NCI-H1930 (cell line): Measurements from ENCODE around the gene DNASE1L2.
A peak's percentile ranks its signal among the peaks of the same experiment; 100 is the strongest.

Experiments used
- DNase-seq, 2 experiments: peaks; one replicate each; lab custom pipeline; 2025; lab: John Stamatoyannopoulos, UW

The DNASE1L2 gene, protein sequence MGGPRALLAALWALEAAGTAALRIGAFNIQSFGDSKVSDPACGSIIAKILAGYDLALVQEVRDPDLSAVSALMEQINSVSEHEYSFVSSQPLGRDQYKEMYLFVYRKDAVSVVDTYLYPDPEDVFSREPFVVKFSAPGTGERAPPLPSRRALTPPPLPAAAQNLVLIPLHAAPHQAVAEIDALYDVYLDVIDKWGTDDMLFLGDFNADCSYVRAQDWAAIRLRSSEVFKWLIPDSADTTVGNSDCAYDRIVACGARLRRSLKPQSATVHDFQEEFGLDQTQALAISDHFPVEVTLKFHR

DNA sequence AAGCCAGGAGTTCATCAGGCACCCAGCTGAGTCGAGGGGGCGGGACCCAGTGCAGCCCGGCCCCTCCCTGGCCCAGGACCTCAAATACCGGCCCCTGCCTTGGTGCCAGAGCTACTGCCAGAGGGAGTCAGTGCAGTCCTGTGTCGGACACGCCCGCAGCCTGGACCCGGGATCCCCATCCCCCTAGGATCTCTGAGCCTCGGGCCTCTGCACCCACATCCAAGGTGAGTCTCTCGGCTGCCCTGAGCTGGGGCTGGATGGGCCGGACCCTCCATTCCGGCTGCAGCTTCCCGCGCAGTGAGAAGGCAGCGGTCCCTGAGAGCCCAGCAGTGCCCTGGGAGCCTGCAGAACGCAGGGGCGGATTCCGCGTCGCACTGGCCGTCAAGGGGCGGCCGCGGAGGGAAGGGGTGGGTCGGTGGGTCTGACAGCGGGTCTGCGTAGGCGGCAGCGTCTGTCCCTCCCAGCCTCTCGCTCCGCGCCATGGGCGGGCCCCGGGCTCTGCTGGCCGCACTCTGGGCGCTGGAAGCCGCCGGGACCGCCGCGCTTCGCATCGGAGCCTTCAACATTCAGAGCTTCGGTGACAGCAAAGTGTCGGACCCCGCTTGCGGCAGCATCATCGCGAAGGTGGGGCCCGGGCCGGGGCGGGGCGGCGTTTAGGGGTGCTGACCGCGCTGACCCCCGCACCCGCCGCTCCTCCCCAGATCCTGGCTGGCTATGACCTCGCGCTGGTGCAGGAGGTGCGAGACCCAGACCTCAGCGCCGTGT is at the start of gene DNASE1L2:
Gene DNASE1L2, plus strand, starts transcription at position 108 of the 765 bp plus-strand sequence. Its CDS starts 373 bp downstream, at position 481.
- DNase-seq = no peak

DNA sequence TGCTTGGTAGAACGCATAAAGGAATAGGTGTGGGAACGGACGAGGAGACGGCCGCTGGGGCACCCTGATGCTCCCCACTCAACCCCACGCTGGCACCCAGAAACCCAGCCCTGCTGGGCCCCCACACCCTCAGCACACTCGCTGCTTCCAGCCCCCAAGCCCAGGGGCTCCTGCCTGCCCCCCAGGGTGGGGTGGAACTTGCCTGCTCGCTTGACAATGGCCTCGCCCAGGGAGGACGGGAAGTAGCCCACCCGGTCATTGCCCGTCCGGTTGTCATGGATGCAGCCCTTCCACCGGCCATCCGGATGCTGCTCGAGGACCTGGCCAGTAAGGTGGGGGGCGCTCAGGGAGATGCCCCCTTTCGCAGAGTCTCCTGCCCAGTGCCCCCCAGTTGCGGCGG is 49.7 kb upstream of the DNASE1L2 start:
- no peak for DNase-seq

- no peak for DNase-seq
Measured at GRCh38 chr16:2187212-2187611, 49.0 kb upstream of the DNASE1L2 start.

DNA sequence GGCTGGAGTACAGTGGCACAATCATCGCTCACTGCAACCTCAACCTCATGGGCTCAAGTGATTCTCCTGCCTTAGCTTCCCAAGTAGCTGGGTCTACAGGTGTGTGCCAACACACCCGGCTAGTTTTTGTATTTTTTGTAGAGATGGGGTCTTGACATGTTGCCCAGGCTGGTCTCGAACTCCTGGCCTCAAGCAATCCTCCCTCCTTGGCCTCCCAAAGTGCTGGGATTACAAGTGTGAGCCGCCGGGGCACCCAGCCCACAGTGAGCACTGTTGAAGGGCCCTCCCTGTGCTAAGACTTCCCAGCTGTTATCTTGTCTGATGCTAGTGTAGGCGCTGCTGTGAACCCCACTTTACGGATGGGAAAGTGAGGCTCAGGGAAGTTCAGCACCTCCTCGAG is 47.8 kb upstream of the DNASE1L2 start:
- DNase-seq = no peak

GRCh38 chr16:2189252-2189893 is 46.9 kb upstream of the DNASE1L2 start:
- DNase-seq = no peak

GRCh38 chr16:2190002-2190658 is 46.1 kb upstream of the DNASE1L2 start:
- DNase-seq = no peak

DNA sequence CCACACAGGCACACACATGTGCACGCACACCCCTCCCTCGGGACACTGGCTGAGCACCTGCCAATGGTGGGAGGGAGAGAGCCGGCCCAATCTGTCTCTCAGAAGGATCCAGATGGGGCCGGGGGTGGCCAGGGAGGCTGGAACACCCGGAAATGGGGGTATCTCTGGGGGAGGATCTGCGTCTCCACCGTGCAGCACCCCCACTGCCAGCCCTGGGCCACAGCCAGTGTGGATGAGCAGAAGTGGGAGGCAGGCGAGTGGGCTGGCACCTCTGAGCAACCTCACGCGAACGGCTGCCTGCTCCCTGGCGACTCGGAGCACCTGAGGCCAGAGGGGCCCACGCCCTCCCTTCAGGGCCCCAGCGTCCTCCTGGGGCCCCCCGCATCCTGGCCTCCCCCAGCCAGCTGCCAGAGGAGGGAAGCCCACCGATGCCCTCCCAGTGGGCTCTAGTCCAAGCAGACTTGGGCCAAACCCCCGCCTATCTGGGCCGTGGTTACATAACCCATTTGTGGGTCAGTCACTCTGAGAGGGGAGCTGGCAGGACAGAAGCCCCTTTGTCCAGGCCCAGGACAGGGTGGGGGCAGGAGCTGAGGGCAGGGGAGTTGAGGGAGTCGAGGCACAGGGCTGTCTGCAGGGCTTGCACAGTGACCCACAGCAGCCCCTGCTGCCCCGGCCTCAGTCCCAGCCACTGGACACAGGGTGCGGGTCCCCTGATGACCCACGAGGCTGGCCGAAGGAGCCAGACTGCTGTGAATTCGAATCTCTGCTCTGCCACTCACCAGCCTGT is 45.4 kb upstream of the DNASE1L2 start:
- no peak for DNase-seq

- DNase-seq = no peak
Measured at GRCh38 chr16:2191446-2191706, 44.9 kb upstream of the DNASE1L2 start.

GRCh38 chr16:2194166-2194834 is 41.9 kb upstream of the DNASE1L2 start:
- DNase-seq = no peak

DNA sequence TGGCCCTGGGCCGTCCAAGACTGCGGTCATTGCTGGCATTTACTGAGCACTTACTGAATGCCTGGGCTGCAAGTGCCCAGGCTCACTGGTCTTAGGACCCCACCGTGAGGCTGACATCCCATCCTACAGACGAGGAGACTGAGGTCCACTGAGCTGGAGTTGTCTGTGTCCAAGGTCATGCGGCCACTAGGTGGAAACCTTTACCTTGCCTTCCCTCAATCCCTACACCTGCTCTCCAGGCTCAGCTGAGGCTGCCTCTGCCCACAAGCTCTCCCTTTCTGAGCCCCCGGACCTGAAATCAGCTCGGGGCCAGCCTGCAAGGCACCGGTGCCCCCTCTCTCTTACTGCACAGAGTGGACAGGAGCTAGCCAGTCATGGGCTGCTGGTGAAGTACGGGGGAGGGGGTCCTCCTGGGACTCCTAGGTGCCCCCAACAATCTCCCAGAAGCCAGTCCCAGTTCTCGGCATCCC is 41.4 kb upstream of the DNASE1L2 start:
- peak; percentile 37 to 41 for DNase-seq

GRCh38 chr16:2195322-2196161 is 40.7 kb upstream of the DNASE1L2 start:
- DNase-seq = no peak

DNA sequence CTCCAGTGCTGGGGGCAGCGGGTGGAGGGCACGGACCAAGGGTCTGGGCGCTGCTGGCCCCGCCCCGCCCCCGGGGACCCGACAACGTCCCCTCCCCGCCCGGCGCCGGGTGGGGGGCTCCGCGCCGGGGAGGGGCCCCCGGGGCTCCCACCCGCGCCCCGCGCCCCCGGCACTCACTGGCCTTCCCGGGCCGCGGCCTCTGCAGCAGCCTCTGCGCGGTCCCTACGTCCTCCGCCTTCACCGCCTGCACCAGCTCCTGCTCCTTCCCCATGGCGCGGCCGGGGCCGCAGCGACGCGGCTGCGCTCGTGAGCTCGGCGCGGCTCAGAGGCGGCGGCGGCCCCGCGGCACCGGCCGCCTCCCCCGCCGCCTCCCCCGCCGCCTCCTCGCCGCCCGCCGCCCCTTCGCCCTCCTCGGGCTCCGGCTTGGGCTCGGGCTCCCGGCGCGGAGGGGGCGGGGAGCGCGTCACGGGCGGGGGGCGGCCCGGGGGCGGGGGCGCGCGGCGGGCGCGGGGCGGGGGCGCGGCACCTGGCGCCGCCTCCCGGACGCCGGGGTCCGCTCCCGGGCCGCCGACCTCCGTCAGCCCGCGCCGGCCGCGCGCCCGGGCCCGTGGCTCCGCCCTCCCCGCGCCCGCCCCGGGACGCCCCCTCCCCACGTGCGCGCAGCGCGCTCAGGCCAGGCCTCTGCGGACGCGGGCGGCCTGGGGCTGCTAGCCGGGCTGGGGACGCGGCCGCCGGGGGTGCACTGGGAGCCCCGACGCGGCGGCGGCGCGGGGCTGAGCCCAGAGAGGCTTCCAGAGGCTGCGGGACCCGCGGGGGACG is 39.9 kb upstream of the DNASE1L2 start, which contains the start of gene CASKIN1:
Gene CASKIN1, minus strand, starts transcription at position 444 of the 819 bp plus-strand sequence. Its CDS starts 173 bp downstream, at position 271.
- peak; percentile 23 to 61 for DNase-seq

DNA sequence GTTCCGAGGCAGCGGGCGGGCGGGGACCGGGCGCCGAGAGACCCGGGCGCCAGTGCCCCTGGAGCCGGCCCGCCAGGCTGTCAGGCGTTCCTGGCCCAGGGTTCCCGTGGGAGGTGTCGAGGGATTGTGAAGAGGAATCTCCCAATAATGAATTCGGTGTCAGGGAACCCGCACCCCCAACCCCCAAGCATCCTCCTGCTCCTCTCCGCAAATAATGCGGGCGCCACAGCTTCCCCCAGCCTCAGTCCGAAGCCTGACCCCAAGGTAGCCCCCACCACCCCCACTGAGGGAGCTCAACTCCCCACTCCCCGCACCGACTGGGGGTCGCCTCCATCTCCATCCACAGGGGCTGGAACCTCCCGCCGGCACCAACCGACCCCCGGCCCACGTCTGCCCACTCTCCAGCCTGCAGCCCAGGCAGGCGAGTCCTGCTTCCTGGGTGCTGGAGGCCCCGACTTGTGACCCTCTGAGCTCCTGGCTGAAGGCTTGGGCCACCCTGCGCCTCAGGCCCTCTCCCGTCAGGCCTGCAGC is 39.2 kb upstream of the DNASE1L2 start:
- no peak for DNase-seq

- DNase-seq = no peak
Measured at GRCh38 chr16:2197765-2198164, 38.5 kb upstream of the DNASE1L2 start.

- no peak for DNase-seq
Measured at GRCh38 chr16:2198283-2198682, 38.0 kb upstream of the DNASE1L2 start.

DNA sequence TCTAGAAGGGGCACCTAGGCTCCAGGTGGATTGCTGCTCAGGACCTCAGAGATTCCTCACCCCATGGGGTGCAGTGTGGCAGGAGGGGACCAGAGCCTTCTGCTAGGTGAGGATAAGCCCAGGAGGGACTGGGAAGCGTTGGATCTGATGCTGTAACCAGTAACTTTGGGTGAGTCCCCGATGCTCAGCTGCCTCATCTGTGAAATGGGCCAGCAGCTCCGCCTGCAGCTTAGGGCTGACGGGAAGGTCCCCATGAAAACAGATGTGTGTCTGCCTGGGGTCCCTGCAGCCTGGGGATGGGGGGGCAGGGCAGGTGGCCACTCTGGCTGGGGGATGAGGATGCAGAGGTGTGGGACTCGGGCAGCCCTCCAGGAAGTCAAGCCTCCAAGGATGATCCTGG is 37.1 kb upstream of the DNASE1L2 start:
- DNase-seq = no peak

DNA sequence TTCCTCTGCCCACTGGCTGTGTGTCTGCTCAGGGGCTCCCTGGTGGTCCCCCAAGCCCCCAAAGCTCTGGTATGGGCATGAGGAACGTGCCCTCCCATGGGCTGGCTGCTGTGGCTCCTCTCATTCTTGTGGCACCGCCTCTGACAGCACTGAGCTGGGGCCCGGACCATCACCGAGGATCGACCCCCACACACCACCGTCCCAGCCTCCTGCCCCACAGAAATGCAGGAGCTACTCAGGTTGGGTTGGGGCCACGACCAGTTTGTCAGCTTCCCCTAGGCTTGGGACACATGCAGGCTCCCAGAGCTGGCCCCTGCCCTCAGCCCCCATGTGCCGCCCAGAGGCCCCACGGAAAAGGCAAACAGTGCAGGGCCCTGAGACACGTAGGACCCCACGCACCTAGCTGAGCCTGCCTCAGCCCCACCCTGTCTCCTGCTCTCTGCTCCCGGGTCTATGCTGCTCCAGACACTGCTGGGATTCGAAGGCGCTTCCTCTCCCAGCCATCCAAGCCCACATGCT is 36.6 kb upstream of the DNASE1L2 start:
- DNase-seq = no peak

DNA sequence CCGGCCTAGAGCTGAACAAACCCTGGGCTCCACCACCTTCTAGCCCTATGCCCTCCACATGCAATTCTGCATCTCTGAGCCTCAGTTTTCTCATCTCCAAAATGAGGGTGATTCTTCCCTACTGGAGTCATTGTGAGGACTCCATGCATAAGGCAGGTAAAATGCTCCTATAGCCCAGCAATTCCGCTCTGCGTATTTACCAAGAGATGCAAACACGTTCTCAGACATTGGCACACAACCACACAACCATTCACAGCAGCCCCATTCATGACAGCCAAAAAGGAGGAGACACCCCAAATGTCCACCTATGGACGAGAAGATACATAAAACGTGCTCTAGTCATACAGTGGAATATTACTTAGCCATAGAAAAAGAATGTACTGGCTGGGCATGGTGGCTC is 35.9 kb upstream of the DNASE1L2 start:
- DNase-seq = no peak
